Stimulated activated CD8-positive, alpha-beta memory T cell treated with anti-CD3 and anti-CD28 coated beads, Interleukin-15, amount 100 ng/mL, for 48 hours (primary cell): ENCODE measurements around the gene SH3TC1.

Source experiments
- DNase-seq, 2 donors: peaks; one replicate each; pipeline ENCODE4 v3.0.0-alpha.2; 2020; ENCODE audit warnings: low read depth in 2 of 2

Gene SH3TC1

GRCh38 chr4:8198906-8199593 lies at the start of gene SH3TC1:
TSS of gene SH3TC1 (plus strand) at chr4:8199290. CDS start at chr4:8205195, 5,905 bp downstream.
- DNase-seq: peak; percentile 41 to 45

GRCh38 chr4:8149664-8150063 lies 49.4 kb upstream of the SH3TC1 start:
- no peak for DNase-seq

GRCh38 chr4:8150152-8151090 lies 48.7 kb upstream of the SH3TC1 start:
- no peak for DNase-seq

GRCh38 chr4:8151165-8151650 lies 47.9 kb upstream of the SH3TC1 start:
- DNase-seq: no peak

GRCh38 chr4:8152090-8152864 lies 46.8 kb upstream of the SH3TC1 start:
- no peak for DNase-seq

GRCh38 chr4:8152865-8153257 lies 46.2 kb upstream of the SH3TC1 start:
- DNase-seq: no peak

- no peak for DNase-seq
Measured at GRCh38 chr4:8153441-8153840, 45.6 kb upstream of the SH3TC1 start.

GRCh38 chr4:8155048-8155447 lies 44.0 kb upstream of the SH3TC1 start:
- no peak for DNase-seq

- no peak for DNase-seq
Measured at GRCh38 chr4:8155660-8156421, 43.2 kb upstream of the SH3TC1 start.

- no peak for DNase-seq
Measured at GRCh38 chr4:8156617-8157016, 42.5 kb upstream of the SH3TC1 start.

- no peak for DNase-seq
Measured at GRCh38 chr4:8157496-8157895, 41.6 kb upstream of the SH3TC1 start.

GRCh38 chr4:8157944-8158709 lies 41.0 kb upstream of the SH3TC1 start:
- no peak for DNase-seq

- DNase-seq: peak; percentile 99
Measured at GRCh38 chr4:8158710-8159536, 40.2 kb upstream of the SH3TC1 start, which contains the start of gene ABLIM2. TSS of gene ABLIM2 (minus strand) at chr4:8158813. CDS start at chr4:8158689, 124 bp downstream.

GRCh38 chr4:8159537-8160232 lies 39.4 kb upstream of the SH3TC1 start:
- no peak for DNase-seq

- no peak for DNase-seq
Measured at GRCh38 chr4:8160233-8160560, 38.9 kb upstream of the SH3TC1 start.

GRCh38 chr4:8160572-8160971 lies 38.5 kb upstream of the SH3TC1 start:
- DNase-seq: no peak

- DNase-seq: no peak
Measured at GRCh38 chr4:8162625-8163024, 36.5 kb upstream of the SH3TC1 start.

- DNase-seq: no peak
Measured at GRCh38 chr4:8163026-8163425, 36.1 kb upstream of the SH3TC1 start.
